SU-DHL-6 (cell line): ENCODE results near the gene STX12.

Experiments
- H2AFZ ChIP-seq: fragments of 200-600 bp; sonication (generic); 2 replicates; pipeline ENCODE4 v1.6.1; 2014; ENCODE audit warnings: low read depth, mild to moderate bottlenecking, moderate library complexity, mixed read lengths, antibody characterized with exemption, low read length; ENCODE audit not compliant: severe bottlenecking
- H3F3A ChIP-seq: fragments of 200-600 bp; shearing (Covaris generic); 2 replicates; pipeline ENCODE4 v1.6.0; 2016; ENCODE audit warnings: antibody characterized with exemption, mild to moderate bottlenecking; ENCODE audit not compliant: insufficient read depth
- H3K27ac ChIP-seq: fragments of 200-600 bp; sonication (generic); 2 replicates; pipeline ENCODE4 v1.5.1; 2016; ENCODE audit warnings: low read depth, mild to moderate bottlenecking, low read length, moderate library complexity, mixed read lengths
- H3K27me3 ChIP-seq: fragments of 200-600 bp; sonication (generic), shearing (Covaris generic); 2 replicates; pipeline ENCODE4 v1.6.0; 2014; ENCODE audit warnings: mild to moderate bottlenecking, low read length
- H3K36me3 ChIP-seq: fragments of 200-600 bp; sonication (generic); 2 replicates; pipeline ENCODE4 v1.6.1; 2014; ENCODE audit warnings: mild to moderate bottlenecking, low read length, mixed read lengths
- H3K4me2 ChIP-seq: fragments of 300-600, 200-600 bp; shearing (Covaris generic), sonication (generic); 2 replicates; pipeline ENCODE4 v1.6.0; 2014; ENCODE audit warnings: low read length, low read depth, mild to moderate bottlenecking; ENCODE audit not compliant: poor library complexity, severe bottlenecking
- H3K4me3 ChIP-seq: fragments of 200-600 bp; sonication (generic); 2 replicates; pipeline ENCODE4 v1.5.1; 2014; ENCODE audit warnings: antibody characterized with exemption, low read length, mild to moderate bottlenecking, mixed read lengths; ENCODE audit not compliant: insufficient read depth, poor library complexity, severe bottlenecking
- H3K79me2 ChIP-seq: fragments of 200-600 bp; sonication (generic); 2 replicates; pipeline ENCODE4 v1.6.1; 2014; ENCODE audit warnings: mild to moderate bottlenecking, low read length, moderate library complexity; ENCODE audit not compliant: insufficient read depth
- H3K9ac ChIP-seq: fragments of 200-600 bp; sonication (generic); 2 replicates; pipeline ENCODE4 v1.7.0; 2014; ENCODE audit warnings: mild to moderate bottlenecking, low read length
- H3K9me2 ChIP-seq: fragments of 200-600 bp; sonication (generic); replicated peaks from 2 replicates; pipeline ENCODE4 v1.6.1; 2014; ENCODE audit warnings: low read length; ENCODE audit not compliant: insufficient read depth
- H3K9me3 ChIP-seq: fragments of 200-600 bp; sonication (generic); 2 replicates; pipeline ENCODE4 v1.6.1; 2014; ENCODE audit warnings: low read length, mixed read lengths; ENCODE audit not compliant: insufficient read depth
- H4K20me1 ChIP-seq: fragments of 200-600 bp; sonication (generic); 2 replicates; pipeline ENCODE4 v1.6.1; 2014; ENCODE audit warnings: low read depth, mild to moderate bottlenecking, antibody characterized with exemption, low read length, moderate library complexity, mixed read lengths
- CTCF ChIP-seq: fragments of 200-600 bp; sonication (generic); IDR thresholded peaks from one replicate; pipeline ENCODE4 v1.5.1; 2017; ENCODE audit warnings: antibody characterized with exemption, mild to moderate bottlenecking, low read length, moderate library complexity; ENCODE audit not compliant: insufficient read depth, poor library complexity, severe bottlenecking
- EZH2phosphoT487 ChIP-seq: fragments of 200-600 bp; sonication (generic), shearing (Covaris generic); conservative IDR thresholded peaks from 2 replicates; pipeline ENCODE4 v1.6.1; 2018; ENCODE audit warnings: mild to moderate bottlenecking, antibody characterized with exemption, low read length, moderate library complexity, mixed read lengths

STX12 gene

DNA sequence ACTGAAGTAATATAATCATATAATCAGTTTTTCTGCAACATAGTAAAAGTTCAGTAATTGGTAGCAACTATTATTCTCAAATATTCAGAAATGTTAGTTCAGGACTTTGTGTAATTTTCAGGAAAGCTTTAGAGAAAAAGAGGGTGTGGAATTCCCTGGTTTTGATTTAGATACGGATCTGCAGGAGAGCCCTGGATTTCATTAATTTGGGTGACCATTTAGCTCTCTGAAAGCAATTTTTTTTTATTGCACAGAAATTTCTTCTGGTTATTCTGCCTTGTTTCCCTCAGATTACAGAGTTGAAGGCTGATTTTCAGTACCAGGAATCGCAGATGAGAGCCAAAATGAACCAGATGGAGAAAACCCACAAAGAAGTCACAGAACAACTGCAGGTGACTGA, 13.8 kb upstream of the STX12 start:
- no peaks in the 10 kb centered on the region for H3K27me3 ChIP-seq
- no peak overlapping the region for H3K4me2 ChIP-seq
- H3K9ac ChIP-seq = no peak overlapping the region
- no peak for TF ChIP-seq CTCF
- TF ChIP-seq EZH2phosphoT487 = no peak
- H4K20me1 ChIP-seq = no peaks in the 10 kb centered on the region
- H3K9me3 ChIP-seq = no peaks in the 10 kb centered on the region
- H3K79me2 ChIP-seq = no peaks in the 10 kb centered on the region
- H3K27ac ChIP-seq = no peak overlapping the region
- H3K9me2 ChIP-seq = no peaks in the 10 kb centered on the region
- H3K36me3 ChIP-seq = no peaks in the 10 kb centered on the region
- no peaks in the 10 kb centered on the region for H3F3A ChIP-seq
- no peak overlapping the region for H2AFZ ChIP-seq
- no peak overlapping the region for H3K4me3 ChIP-seq

- Histone ChIP-seq H3K9me3 (no peaks in the 10 kb centered on the region), H3K27ac (no peak overlapping the region), H3F3A (no peaks in the 10 kb centered on the region), H3K4me3 (no peak overlapping the region), H3K36me3 (no peaks in the 10 kb centered on the region), H3K9ac (no peak overlapping the region), H3K4me2 (no peak overlapping the region), H2AFZ (no peak overlapping the region), H3K79me2 (no peaks in the 10 kb centered on the region), H3K27me3 (no peaks in the 10 kb centered on the region), H3K9me2 (no peaks in the 10 kb centered on the region), H4K20me1 (no peaks in the 10 kb centered on the region)
- no peak for TF ChIP-seq EZH2phosphoT487
These were observed 12.6 kb upstream of the STX12 start for GRCh38 chr1:27760426-27760825.

- H2AFZ ChIP-seq = no peak overlapping the region
- no peaks in the 10 kb centered on the region for H3K36me3 ChIP-seq
- no peaks in the 10 kb centered on the region for H4K20me1 ChIP-seq
- no peak overlapping the region for H3K4me3 ChIP-seq
- no peak overlapping the region for H3K4me2 ChIP-seq
- H3K27ac ChIP-seq = no peak overlapping the region
- no peak overlapping the region for H3K9ac ChIP-seq
- no peaks in the 10 kb centered on the region for H3F3A ChIP-seq
- H3K27me3 ChIP-seq = no peaks in the 10 kb centered on the region
- H3K9me3 ChIP-seq = no peaks in the 10 kb centered on the region
- no peaks in the 10 kb centered on the region for H3K9me2 ChIP-seq
- no peak for TF ChIP-seq EZH2phosphoT487
- TF ChIP-seq CTCF = no peak
- H3K79me2 ChIP-seq = no peaks in the 10 kb centered on the region
These were observed 11.0 kb upstream of the STX12 start for GRCh38 chr1:27762033-27762432.

- H3K27me3 ChIP-seq = no peaks in the 10 kb centered on the region
- no peak overlapping the region for H3K27ac ChIP-seq
- no peaks in the 10 kb centered on the region for H3F3A ChIP-seq
- H3K9me2 ChIP-seq = no peaks in the 10 kb centered on the region
- H2AFZ ChIP-seq = no peak overlapping the region
- H3K36me3 ChIP-seq = no peaks in the 10 kb centered on the region
- H3K4me2 ChIP-seq = no peak overlapping the region
- no peaks in the 10 kb centered on the region for H4K20me1 ChIP-seq
- H3K9me3 ChIP-seq = no peaks in the 10 kb centered on the region
- H3K4me3 ChIP-seq = no peak overlapping the region
- H3K79me2 ChIP-seq = no peaks in the 10 kb centered on the region
- TF ChIP-seq EZH2phosphoT487 = no peak
- no peak for TF ChIP-seq CTCF
- H3K9ac ChIP-seq = no peak overlapping the region
These were observed 9.7 kb upstream of the STX12 start for GRCh38 chr1:27763358-27763757.
